HG02678 (cell line): Measurements from ENCODE around the gene HSPA12A.

Experiments
- ATAC-seq: cut with Tn5 transposase; IDR thresholded peaks from one replicate; pipeline ENCODE4 v1.9.1; 2021; ENCODE audit warnings: mild to moderate bottlenecking, moderate library complexity; ENCODE audit not compliant: unreplicated experiment

HSPA12A gene

DNA sequence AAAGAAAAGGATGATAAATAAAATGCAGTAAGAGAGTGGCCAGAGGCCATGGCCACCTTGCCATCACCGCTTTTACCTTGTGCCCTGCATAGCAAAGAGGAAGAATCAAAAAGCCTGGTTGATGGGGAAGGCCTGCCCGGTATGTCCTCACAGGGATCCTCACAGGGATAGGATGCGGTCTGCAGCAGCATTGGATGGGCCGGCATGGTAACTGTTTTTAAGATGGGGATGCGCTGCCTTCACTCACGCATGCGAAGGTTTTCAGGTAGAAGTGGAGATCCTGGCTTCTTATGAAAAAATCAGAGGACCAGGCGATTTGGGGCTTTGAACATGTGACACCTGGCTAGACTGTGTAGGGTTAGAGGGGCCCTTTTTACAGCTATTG lies 109.2 kb downstream of the HSPA12A start:
- ATAC-seq, result no peak

- no peak for ATAC-seq
These were observed 109.7 kb downstream of the HSPA12A start for GRCh38 chr10:116632596-116633215.

DNA sequence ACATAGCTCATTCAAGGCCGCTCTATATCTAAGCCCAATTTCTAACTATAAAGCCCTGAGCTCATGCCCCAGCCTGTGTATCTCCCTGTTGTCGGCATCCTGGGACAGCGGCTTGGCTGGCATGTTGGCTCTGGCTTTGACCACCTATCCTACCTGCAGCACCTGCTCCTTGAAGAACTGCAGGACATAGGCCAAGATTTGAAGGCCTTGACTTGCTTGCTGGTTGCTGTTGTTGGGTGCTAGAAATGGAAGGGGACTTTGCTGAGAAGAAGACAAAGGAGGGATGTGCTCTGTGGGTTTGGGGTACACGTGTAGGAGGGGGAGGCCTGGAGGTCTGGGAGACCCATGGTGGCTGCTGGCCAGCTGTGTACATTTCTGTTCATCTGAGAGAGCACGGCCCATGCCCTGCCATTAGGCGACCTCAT lies 110.5 kb downstream of the HSPA12A start:
- no peak for ATAC-seq

DNA sequence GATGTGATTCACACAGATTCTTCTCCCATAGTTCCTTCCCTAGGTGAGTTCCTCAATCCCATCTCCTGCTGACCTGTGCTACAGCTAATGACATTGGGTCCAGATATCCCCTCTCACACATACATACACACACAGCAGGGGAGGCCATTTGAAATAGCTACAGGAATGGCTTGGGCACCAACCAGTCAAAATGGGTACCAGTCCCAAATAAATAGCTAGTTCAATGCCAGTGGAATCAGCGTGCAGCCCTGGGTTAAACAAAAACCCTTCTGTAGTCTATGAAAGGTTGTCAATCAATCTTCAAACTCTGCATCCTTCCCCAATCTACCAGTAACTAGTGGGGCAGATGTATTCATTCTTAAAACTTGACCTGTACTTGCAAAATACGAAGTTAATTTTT lies 112.3 kb downstream of the HSPA12A start:
- no peak for ATAC-seq

DNA sequence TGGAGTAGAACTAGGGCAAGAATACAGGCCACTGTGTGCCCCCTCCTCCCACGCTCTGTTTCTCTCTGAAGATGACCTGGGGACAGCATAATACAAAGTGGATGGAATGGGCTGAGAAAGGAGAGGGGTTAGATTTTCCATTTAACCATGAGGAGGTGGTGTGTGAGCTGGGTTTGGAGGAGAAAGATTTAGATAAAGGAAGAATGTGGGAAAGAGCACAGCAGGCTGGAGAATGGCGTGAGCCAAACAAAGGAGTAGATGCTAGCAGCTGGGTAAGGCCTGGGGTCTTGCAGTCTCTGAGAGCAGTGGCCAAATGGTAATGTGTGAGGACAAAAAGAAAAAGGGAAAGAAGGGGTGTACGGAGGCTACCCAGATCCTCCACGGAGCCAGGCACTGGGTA lies 113.0 kb downstream of the HSPA12A start:
- ATAC-seq, result no peak

GRCh38 chr10:116627386-116627933 lies 114.9 kb downstream of the HSPA12A start:
- ATAC-seq, result no peak

DNA sequence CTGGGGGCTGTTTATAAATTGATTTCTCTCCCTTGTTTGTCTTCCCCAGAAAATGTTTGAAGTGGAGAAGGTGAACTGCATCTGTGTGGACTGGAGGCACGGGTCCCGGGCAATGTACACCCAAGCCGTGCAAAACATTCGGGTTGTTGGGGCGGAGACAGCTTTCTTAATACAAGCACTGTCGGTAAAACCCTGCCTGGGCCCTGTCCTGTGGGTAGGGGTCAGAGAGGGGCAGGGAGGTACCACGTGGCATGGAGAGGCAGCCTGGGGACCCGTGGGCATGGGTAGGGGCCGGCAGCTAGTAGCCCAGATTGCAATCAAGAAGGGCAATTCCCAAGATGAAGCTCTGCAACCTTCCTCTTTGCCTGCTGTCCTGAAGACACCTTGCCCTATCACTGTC lies 115.6 kb downstream of the HSPA12A start:
- no peak for ATAC-seq

DNA sequence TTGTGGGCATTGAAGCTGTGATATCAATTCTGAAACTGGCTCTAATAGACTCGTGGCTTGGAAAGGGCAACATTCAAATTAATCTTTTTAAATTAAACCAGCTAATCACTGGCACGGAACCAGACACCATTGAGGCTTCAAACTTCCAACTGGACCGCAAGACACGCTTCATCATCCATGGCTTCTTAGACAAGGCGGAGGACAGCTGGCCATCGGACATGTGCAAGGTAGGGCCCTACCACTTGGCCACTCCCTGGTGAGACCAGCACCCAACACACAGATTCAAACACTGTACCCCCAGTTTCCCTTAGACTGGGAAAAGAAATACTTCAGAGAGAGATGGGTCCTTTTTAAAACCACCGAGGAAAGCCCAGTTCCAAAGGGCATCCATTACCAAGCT lies 116.5 kb downstream of the HSPA12A start:
- ATAC-seq, result no peak

- no peak for ATAC-seq
These were observed 120.3 kb downstream of the HSPA12A start for GRCh38 chr10:116621934-116622655.

- no peak for ATAC-seq
These were observed 120.9 kb downstream of the HSPA12A start for GRCh38 chr10:116621476-116621875.
